Measurements from ENCODE around the gene TPPP3.

Gene TPPP3

DNA sequence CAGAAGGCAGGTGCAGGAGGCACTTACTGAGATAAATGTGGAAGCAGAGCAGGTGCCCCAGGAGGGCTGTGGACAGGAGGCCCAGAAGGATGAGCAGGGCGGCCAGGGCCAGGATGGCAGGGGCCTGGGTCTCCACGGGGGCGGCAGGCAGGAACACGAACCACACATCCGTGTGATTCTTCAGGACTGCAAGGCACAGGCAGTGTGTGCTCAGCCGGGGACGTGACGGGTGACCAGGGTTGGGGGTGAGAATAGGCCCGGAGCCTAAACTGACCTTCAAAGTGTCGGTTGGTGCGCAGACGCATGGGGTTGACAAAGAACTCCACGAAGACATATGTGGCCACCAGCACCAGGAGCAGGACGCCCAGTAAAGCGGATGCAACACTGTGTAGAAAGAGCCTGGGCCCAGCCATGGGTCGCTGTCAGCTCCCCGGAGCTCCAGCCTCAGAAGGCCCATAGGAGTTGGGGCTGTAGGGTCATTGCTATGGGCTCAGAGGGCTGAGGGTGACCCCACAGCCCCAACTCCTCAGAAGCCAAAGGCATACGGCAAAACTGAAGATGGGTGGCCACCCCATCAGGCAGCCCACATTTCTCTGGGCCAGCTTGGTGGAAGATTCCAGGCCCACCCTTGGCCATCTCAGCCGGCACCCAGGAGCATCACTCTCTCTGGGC lies 5.4 kb upstream of the TPPP3 start:
- no peaks in the 10 kb centered on the region for H4K20me1 ChIP-seq (ENCODE audit: insufficient read depth, low read length)
- H3K4me2 ChIP-seq (ENCODE audit: low read depth, low read length), result no peak overlapping the region
- no peaks in the 10 kb centered on the region for H3K9me2 ChIP-seq (replicated peaks; ENCODE audit: insufficient read depth, low read length)
- no peak for TF ChIP-seq EZH2 (optimal IDR thresholded peaks at IDR 0.05; ENCODE audit: low read depth, low read length)
- TF ChIP-seq, protein P1, sequence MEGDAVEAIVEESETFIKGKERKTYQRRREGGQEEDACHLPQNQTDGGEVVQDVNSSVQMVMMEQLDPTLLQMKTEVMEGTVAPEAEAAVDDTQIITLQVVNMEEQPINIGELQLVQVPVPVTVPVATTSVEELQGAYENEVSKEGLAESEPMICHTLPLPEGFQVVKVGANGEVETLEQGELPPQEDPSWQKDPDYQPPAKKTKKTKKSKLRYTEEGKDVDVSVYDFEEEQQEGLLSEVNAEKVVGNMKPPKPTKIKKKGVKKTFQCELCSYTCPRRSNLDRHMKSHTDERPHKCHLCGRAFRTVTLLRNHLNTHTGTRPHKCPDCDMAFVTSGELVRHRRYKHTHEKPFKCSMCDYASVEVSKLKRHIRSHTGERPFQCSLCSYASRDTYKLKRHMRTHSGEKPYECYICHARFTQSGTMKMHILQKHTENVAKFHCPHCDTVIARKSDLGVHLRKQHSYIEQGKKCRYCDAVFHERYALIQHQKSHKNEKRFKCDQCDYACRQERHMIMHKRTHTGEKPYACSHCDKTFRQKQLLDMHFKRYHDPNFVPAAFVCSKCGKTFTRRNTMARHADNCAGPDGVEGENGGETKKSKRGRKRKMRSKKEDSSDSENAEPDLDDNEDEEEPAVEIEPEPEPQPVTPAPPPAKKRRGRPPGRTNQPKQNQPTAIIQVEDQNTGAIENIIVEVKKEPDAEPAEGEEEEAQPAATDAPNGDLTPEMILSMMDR (IDR thresholded peaks at IDR 0.05; ENCODE audit: low read length), result no peak
- TF ChIP-seq EZH2phosphoT487 (IDR thresholded peaks at IDR 0.05; ENCODE audit: low read length), result no peak
- H3F3A ChIP-seq (ENCODE audit: insufficient read depth, low read length), result no peaks in the 10 kb centered on the region
- peaks cover 6% of the 10 kb centered on the region for H3K4me1 ChIP-seq (ENCODE audit: low read length)
- H3K36me3 ChIP-seq (replicated peaks; ENCODE audit: insufficient read depth, low read length), result no peaks in the 10 kb centered on the region
- H3K9ac ChIP-seq (ENCODE audit: low read length), result no peak overlapping the region
- no peaks in the 10 kb centered on the region for H3K9me3 ChIP-seq (replicated peaks; ENCODE audit: insufficient read depth, low read length)
- peaks cover 20% of the 10 kb centered on the region for H3K27me3 ChIP-seq (replicated peaks; ENCODE audit: insufficient read depth, low read length)
- no peak overlapping the region for H3K27ac ChIP-seq (ENCODE audit: low read length)
- H3K4me3 ChIP-seq (ENCODE audit: low read length), result no peak overlapping the region
- no peak overlapping the region for H2AFZ ChIP-seq (ENCODE audit: low read length)
- H3K79me2 ChIP-seq (ENCODE audit: low read length), result no peaks in the 10 kb centered on the region
- DNase-seq, result no peak

DNA sequence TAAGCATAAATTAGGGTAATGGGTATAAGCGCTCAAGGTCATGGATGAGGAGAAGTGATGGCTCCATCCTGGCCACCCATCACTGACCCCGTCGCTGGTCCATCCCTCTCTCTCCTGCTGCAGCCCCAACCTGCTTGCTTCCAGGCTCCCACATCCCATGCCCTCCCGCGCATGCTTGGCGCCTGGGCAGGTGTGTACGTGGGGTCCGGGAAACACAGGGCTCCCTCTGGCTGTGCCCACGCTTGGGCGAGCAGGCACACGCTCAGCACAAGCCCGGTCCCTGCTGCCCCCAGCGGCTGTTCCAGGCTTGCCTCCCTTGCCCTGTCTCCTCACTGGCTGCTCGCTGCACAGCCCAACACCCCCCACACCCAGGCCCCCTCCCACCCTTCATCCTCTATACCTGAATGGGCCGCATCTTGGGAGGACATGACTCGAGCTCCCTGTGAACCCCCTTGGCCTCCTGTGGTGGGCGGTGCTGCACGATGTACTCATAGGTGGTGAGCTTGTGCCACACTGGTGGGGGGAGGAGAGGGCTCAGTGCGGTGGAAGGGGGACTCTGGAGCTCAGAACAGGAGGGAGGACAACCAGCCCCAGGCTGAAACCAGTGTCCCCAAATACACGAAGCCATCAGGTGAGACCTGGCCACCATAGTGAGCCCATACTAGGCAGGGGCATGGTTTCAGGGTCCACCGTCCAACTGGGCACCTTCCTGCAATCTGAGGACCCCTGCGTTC lies 4.7 kb upstream of the TPPP3 start:
- Histone ChIP-seq H3K27me3 (replicated peaks; ENCODE audit: insufficient read depth, low read length) (peaks cover 27% of the 10 kb centered on the region), H2AFZ (ENCODE audit: low read length) (no peak overlapping the region)
- DNase-seq, result no peak

GRCh38 chr16:67397036-67397801 lies 3.9 kb upstream of the TPPP3 start:
- H3K27me3 ChIP-seq (replicated peaks; ENCODE audit: insufficient read depth, low read length), result peaks cover 33% of the 10 kb centered on the region
- H3K4me2 ChIP-seq (ENCODE audit: low read depth, low read length), result no peak overlapping the region
- no peaks in the 10 kb centered on the region for H3K36me3 ChIP-seq (replicated peaks; ENCODE audit: insufficient read depth, low read length)
- H3K9me2 ChIP-seq (replicated peaks; ENCODE audit: insufficient read depth, low read length), result no peaks in the 10 kb centered on the region
- no peaks in the 10 kb centered on the region for H3F3A ChIP-seq (ENCODE audit: insufficient read depth, low read length)
- H3K4me3 ChIP-seq (ENCODE audit: low read length), result no peak overlapping the region
- TF ChIP-seq, protein P1 (IDR thresholded peaks at IDR 0.05; ENCODE audit: low read length), result no peak
- TF ChIP-seq EZH2 (optimal IDR thresholded peaks at IDR 0.05; ENCODE audit: low read depth, low read length) (no peak), EZH2phosphoT487 (IDR thresholded peaks at IDR 0.05; ENCODE audit: low read length) (no peak)
- no peak overlapping the region for H3K27ac ChIP-seq (ENCODE audit: low read length)
- H3K9me3 ChIP-seq (replicated peaks; ENCODE audit: insufficient read depth, low read length), result no peaks in the 10 kb centered on the region
- H3K9ac ChIP-seq (ENCODE audit: low read length), result no peak overlapping the region
- H3K79me2 ChIP-seq (ENCODE audit: low read length), result no peaks in the 10 kb centered on the region
- no peaks in the 10 kb centered on the region for H4K20me1 ChIP-seq (ENCODE audit: insufficient read depth, low read length)
- no peak for DNase-seq
- no peak overlapping the region for H2AFZ ChIP-seq (ENCODE audit: low read length)
- peaks cover 6% of the 10 kb centered on the region for H3K4me1 ChIP-seq (ENCODE audit: low read length)

More for the DNA sequence above, 4.7 kb upstream of the TPPP3 start:
- H4K20me1 ChIP-seq (ENCODE audit: insufficient read depth, low read length), result no peaks in the 10 kb centered on the region
- H3K27ac ChIP-seq (ENCODE audit: low read length), result no peak overlapping the region
- TF ChIP-seq EZH2 (optimal IDR thresholded peaks at IDR 0.05; ENCODE audit: low read depth, low read length), result no peak
- TF ChIP-seq, protein P1 (IDR thresholded peaks at IDR 0.05; ENCODE audit: low read length), result no peak
- no peak for TF ChIP-seq EZH2phosphoT487 (IDR thresholded peaks at IDR 0.05; ENCODE audit: low read length)
- no peaks in the 10 kb centered on the region for H3K9me3 ChIP-seq (replicated peaks; ENCODE audit: insufficient read depth, low read length)
- no peaks in the 10 kb centered on the region for H3F3A ChIP-seq (ENCODE audit: insufficient read depth, low read length)
- peaks cover 6% of the 10 kb centered on the region for H3K4me1 ChIP-seq (ENCODE audit: low read length)
- H3K9ac ChIP-seq (ENCODE audit: low read length), result no peak overlapping the region
- H3K9me2 ChIP-seq (replicated peaks; ENCODE audit: insufficient read depth, low read length), result no peaks in the 10 kb centered on the region
- no peaks in the 10 kb centered on the region for H3K79me2 ChIP-seq (ENCODE audit: low read length)
- no peaks in the 10 kb centered on the region for H3K36me3 ChIP-seq (replicated peaks; ENCODE audit: insufficient read depth, low read length)
- H3K4me3 ChIP-seq (ENCODE audit: low read length), result no peak overlapping the region
- H3K4me2 ChIP-seq (ENCODE audit: low read depth, low read length), result no peak overlapping the region

All from MM.1S (cell line).